D341Med (cell line): ENCODE measurements around the gene CNOT6.

Experiments
- DNase-seq: peaks from one replicate; pipeline ENCODE4 v3.0.0; 2012; ENCODE audit warnings: low spot score

The CNOT6 gene

GRCh38 chr5:180583738-180584137, 89.6 kb downstream of the CNOT6 start:
- DNase-seq = no peak

- DNase-seq = no peak
These were observed 92.0 kb downstream of the CNOT6 start for GRCh38 chr5:180586204-180586603.

- DNase-seq = no peak
These were observed 92.7 kb downstream of the CNOT6 start for GRCh38 chr5:180586870-180587269.

DNA sequence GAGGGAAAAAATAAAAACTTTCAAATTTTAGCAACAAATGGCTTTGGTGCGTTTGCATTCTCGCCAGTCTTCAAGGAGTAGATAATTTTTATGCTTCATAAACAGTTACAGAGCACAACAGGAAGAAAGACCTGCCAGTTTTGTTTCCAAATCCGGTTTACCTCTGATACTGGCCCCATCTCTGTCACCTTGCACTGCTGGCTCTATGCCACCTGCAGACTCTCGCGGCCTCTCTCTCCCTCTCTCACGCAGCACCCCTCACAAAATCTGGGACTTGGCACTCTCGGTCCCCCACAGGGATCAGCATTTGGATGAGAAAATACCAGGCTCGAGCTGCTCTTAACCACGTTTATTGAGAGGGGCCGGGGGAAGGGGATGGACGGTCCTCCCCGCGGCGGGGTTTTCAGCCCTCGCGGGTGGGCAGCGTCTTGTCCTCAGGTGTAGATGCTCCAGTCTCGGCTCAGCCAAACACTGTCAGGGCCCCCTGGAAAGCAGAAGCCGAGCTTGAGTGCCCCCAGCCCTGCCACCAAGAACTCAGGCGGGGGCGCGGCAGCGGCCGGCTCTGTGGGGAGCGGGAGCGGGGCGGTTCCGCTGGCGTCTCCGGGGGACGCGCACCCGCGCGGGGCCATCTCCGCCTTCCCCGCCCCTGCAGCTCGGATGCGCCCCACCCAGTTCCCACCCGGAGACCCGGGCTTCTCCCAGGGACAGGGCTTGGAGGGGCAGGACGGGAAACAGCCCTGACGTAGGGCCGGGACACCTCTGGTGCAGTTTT, 95.8 kb downstream of the CNOT6 start:
- DNase-seq = peak; percentile 28

DNA sequence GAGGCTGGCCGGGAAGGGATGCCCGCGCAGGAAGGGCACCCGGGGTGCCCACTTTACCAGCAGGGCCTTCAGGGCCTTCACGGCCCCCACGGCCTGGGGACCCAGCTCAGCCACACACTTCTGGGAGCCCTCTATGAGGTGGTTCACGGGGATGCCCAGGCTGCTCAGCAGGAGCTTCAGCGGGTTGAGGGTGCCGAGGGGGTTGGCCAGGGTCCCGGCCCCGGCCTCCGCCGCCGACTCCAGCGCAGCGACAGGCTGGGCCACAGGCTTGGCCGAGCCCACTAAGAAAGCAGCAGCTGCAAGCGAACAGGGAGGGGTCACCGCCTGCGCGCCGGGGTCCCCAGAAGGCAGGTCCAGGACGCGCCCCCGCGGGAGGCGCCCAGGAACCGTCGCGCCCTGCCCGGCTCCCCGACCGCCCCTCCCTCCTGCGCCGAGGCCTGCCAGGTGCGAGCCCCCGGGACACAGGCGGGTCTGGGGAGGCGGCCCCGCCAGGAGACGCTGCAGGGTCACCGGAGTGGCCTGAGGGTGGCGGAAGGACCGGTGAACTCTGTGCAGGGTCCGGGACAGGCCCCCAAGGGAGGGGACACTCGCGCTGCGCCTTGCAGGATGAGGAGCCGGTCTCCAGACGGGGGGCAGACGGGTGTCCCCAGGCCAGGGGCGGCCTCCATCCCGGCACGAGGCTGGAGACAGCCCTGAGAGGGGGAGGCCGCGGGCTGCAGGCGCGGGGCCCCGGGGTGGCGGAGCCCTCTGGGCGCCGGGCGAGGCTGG, 96.5 kb downstream of the CNOT6 start:
- peak; percentile 29 for DNase-seq

DNA sequence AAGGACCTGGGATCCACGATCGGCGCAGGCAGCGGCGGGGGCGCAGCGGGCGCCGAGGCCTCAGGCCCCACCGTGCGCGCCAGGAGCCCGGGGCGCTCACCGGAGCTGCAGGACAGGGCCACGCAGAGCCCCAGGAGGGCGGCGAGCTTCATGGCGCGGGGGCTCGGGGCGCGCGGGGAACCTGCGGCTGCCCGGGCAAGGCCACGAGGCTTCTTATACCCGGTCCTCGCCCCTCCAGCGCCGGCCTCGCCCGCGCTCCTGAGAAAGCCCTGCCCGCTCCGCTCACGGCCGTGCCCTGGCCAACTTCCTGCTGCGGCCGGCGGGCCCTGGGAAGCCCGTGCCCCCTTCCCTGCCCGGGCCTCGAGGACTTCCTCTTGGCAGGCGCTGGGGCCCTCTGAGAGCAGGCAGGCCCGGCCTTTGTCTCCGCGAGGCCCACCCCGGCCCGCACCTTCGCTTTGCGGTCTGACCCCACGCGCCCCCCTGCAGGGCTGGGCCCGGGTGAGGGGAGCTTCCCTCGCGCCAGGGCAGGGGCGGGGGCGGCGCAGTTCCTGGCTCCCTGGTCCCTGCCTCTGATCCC, 97.2 kb downstream of the CNOT6 start, which contains the start of gene SCGB3A1:
Gene SCGB3A1, minus strand, starts transcription at position 189 of the 577 bp plus-strand sequence. Its CDS starts 37 bp downstream, at position 152.
- DNase-seq = peak; percentile 26

DNA sequence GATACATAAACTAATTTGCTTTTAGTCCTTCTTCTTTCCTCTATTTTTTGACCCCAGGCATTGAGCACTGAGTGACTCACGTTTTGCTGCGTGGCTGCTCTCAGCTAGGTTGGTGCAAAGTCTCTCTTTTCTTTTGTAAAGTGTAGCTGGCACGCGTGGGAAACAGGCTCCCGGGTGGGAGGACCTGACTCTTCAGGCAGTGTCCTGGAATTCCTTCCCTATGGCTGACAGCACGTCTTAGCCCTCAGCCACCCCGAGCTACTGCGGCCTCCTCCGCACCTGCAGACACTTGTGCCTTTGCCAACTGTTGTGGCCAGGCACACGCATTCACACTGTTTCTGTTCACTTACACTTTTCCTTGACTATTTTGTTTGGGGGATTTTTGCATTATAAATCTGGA, 98.0 kb downstream of the CNOT6 start:
- no peak for DNase-seq

DNA sequence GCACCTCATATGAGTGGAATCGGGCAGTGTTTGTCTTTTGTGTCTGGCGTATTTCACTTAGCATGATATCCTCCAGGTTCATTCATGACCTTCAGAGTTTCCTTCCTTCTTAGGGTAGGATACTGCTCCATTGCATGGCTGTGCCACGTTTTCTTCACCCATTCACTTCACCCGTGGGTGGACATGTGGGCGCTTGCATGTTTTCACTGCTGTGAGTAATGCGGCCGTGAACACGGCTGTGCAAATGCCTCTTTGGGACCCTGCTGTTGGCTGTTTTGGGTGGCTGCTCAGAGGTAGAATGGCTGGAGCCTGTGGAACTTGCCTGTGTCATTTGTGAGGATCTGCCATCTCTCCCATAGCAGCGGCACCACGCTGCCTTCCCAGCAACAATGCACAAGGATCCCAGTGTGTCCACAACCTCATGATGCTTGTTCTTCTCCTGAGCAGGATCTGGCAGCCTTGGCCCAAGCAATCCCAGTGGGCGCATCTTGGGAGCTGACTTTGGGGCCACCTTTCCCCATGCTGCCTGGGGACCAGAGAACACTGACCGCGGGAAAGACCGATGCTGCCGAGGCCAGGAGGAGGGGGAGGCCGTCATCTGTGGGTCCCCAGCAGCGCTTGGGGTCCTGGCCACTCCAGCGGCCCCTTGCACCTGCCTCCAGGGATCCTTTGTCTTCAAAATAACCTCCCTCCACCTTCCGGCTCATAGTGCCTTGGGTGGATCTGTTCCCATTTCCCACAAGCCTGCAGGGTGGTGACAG, 99.4 kb downstream of the CNOT6 start:
- no peak for DNase-seq

DNA sequence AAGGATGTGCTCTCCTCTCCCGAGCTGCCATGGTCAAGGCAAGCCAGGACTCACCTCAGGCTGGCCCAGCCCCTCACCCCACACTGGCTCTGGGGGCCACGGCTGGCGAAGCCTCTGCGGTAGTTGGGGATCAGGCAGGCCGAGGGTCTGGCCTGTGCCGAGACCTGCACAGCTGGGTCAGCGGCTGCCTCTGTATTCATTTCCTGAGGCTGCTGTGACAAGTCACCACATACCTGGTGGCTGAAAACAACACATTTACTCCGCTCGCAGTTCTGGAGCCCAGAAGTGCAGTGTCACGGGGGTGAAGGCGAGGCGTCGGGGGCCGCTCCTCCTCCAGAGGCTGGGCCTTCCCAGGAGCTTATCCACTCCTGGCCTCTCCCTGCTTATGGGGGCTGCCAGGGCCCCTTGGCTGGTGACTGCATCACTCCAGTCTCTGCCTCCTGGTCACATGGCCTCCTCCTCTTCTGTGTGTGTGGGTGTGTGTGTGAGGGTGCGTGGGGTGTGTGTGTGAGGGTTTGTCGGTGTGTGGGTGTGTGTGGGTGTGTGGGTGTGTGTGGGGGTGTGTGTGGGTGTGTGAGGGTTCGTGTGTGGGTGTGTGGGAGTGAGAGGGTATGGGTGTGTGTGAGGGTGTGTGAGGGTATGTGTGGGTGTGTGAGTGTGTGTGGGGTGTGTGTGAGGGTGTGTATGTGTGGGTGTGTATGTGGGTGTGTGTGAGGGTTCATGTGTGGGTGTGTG, 100.3 kb downstream of the CNOT6 start:
- no peak for DNase-seq

- no peak for DNase-seq
These were observed 100.8 kb downstream of the CNOT6 start for GRCh38 chr5:180595046-180595379.

GRCh38 chr5:180595381-180596114, 101.4 kb downstream of the CNOT6 start:
- peak; percentile 12 for DNase-seq

- DNase-seq = no peak
These were observed 102.0 kb downstream of the CNOT6 start for GRCh38 chr5:180596115-180596667.

GRCh38 chr5:180596668-180597231, 102.6 kb downstream of the CNOT6 start:
- DNase-seq = no peak

DNA sequence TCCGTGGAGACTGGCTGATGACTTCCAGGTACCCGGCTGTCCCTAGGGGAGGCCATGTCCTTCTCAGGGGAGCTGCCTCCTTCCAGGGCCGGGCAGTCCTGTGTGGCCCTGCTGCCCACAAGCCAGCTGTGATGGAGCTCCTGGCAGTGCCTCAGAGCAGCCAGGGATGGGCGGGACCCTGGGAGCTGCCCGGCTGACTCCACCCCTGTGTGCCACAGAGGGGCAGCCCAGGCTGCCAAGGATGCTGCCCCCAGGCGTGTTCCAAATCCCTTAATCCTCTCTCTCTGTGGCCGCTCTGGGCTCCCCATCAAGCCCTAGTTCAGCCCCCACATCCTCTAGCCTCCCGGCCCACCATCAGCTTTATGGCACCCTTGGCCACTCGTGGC, 104.1 kb downstream of the CNOT6 start:
- peak; percentile 42 for DNase-seq

DNA sequence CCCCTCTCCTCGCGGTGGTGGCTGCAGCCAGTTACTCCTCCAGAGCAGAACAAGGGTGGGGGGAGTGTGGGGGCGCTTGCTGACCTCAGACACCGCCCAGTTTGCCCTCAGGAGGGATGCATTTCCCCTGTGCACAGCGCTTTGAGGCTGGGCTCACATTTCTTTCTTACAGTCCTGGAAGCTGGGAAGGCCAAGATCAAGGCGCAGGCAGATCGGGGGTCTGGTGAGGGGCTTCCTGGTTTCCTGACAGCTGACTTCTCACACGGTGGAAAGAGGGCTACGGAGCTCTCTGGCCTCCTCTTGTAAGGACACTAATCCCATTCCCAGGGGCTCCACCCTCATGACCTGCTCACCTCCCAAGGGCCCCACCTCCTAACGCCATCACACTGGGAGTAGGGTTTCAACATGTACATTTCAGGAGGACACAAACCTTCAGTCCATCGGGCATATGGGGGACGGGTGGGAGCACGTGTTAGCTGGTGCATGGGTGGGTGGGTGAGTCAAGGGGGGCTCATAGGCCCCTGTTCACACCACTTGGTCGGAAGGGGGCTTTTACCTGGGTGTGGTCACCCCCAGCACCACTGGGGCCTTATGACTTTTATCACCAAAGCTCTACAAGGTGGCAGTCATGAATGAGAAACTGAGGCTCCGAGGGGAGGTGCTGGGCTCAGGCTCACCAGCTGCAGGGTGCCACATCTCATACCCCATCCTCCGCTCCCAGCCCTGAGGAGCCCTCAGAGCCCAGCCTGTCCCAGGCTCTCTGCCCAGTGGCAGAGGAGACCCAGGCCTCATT, 104.8 kb downstream of the CNOT6 start:
- DNase-seq = peak; percentile 15

GRCh38 chr5:180599590-180599914, 105.4 kb downstream of the CNOT6 start:
- no peak for DNase-seq

DNA sequence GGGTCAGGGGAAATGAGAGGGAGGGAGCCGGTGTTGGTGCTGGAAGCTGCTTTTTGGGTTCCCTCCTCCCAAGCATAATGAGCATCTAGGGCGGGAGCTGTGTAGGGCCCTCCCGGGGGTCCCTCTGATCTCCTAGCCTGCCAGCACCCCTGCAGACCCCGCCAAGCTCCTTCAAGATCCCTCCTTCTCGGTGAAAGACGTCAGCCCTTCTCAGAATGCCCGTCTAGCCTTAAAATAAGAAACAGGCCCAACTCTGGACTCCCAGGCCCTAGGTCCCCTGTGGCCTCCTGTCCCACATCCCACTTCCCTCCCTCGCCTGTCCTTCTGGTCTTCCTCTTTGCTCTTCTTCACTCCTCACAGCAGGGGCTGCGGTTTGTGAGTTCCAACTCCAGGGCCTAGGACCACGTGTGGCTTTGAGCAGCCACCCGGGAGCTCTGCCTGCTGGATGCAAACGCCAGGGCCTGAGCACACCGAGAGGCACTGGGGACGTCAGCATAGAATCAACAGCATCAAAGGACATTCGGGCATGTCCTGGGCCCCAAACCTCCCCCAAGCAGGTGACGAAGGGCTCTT, 105.9 kb downstream of the CNOT6 start:
- DNase-seq = peak; percentile 15

- peak; percentile 20 for DNase-seq
These were observed 106.4 kb downstream of the CNOT6 start for GRCh38 chr5:180600554-180601041.
